GM21528 (cell line): Measurements from ENCODE around the gene CBX2.

Source experiments
- ATAC-seq: cut with Tn5 transposase; IDR thresholded peaks from one replicate; pipeline ENCODE4 v1.9.1; 2021; ENCODE audit warnings: mild to moderate bottlenecking, moderate library complexity; ENCODE audit not compliant: unreplicated experiment, low FRiP score

CBX2 gene

GRCh38 chr17:79777894-79778503 is at the start of gene CBX2:
Gene CBX2, plus strand, starts transcription at chr17:79778148. Its CDS starts 88 bp downstream, at chr17:79778236.
- ATAC-seq, result peak; percentile 56

- ATAC-seq, result no peak
These were observed 49.6 kb upstream of the CBX2 start for GRCh38 chr17:79728169-79728907.

- ATAC-seq, result no peak
These were observed 49.0 kb upstream of the CBX2 start for GRCh38 chr17:79728908-79729471.

GRCh38 chr17:79729761-79730160 is 48.2 kb upstream of the CBX2 start:
- ATAC-seq, result no peak

- ATAC-seq, result no peak
These were observed 47.5 kb upstream of the CBX2 start for GRCh38 chr17:79730437-79730768.

- no peak for ATAC-seq
These were observed 47.0 kb upstream of the CBX2 start, which contains the start of gene ENPP7 for GRCh38 chr17:79730769-79731483. Gene ENPP7, plus strand, starts transcription at chr17:79730943. Its CDS starts 197 bp downstream, at chr17:79731140.

- ATAC-seq, result no peak
These were observed 45.7 kb upstream of the CBX2 start for GRCh38 chr17:79732254-79732653.

- no peak for ATAC-seq
These were observed 44.9 kb upstream of the CBX2 start for GRCh38 chr17:79732804-79733691.

- no peak for ATAC-seq
These were observed 44.3 kb upstream of the CBX2 start for GRCh38 chr17:79733692-79734070.

GRCh38 chr17:79735096-79735495 is 42.9 kb upstream of the CBX2 start:
- ATAC-seq, result no peak

- ATAC-seq, result no peak
These were observed 40.7 kb upstream of the CBX2 start for GRCh38 chr17:79737046-79737921.

- ATAC-seq, result no peak
These were observed 39.9 kb upstream of the CBX2 start for GRCh38 chr17:79737922-79738578.

- ATAC-seq, result no peak
These were observed 39.3 kb upstream of the CBX2 start for GRCh38 chr17:79738643-79739042.

GRCh38 chr17:79739148-79740062 is 38.5 kb upstream of the CBX2 start:
- no peak for ATAC-seq

- no peak for ATAC-seq
These were observed 37.5 kb upstream of the CBX2 start for GRCh38 chr17:79740413-79740812.

- no peak for ATAC-seq
These were observed 36.6 kb upstream of the CBX2 start for GRCh38 chr17:79741401-79741750.

GRCh38 chr17:79741751-79742588 is 36.0 kb upstream of the CBX2 start:
- no peak for ATAC-seq
